Calu3 (cell line): Measurements from ENCODE around the gene DNAJC5G. TPM values are rescaled to one million over a fixed set of nuclear protein-coding genes. Genes with fewer than 3 reads are reported as not detected.
"Not testable (repeated sequence)": the region's sequence is repeated elsewhere in the genome, so short reads cannot be mapped to it uniquely, and the experiment has no call there.

Experiments used
- BruUV-seq: library from RNA; stranded (reverse); fragments of 400-500 nt; replicated peaks from 2 replicates; lab custom pipeline; 2021; lab: Mats Ljungman, UMichigan
- CTCF ChIA-PET: fragments of 300-600 bp; sonication (Branson Sonifier 250); formaldehyde crosslinking; loops from one replicate; lab custom pipeline; 2022; ENCODE audit warnings: antibody characterized with exemption; lab: Charles Lee
- DNase-seq: peaks from one replicate; pipeline ENCODE4 v3.0.0; 2022
- H3K27ac Mint-ChIP-seq: one replicate; pipeline ENCODE4 v1.8.0; 2022; ENCODE audit warnings: mixed read lengths; ENCODE audit not compliant: unreplicated experiment
- H3K27me3 Mint-ChIP-seq: one replicate; pipeline ENCODE4 v1.8.0; 2022; ENCODE audit warnings: mixed read lengths; ENCODE audit not compliant: unreplicated experiment
- H3K36me3 Mint-ChIP-seq: one replicate; pipeline ENCODE4 v1.8.0; 2022; ENCODE audit warnings: mild to moderate bottlenecking, moderate library complexity, mixed read lengths; ENCODE audit not compliant: insufficient read depth, unreplicated experiment
- H3K4me1 Mint-ChIP-seq: one replicate; pipeline ENCODE4 v1.8.0; 2022; ENCODE audit warnings: mild to moderate bottlenecking, low read depth, mixed read lengths; ENCODE audit not compliant: unreplicated experiment
- H3K4me3 Mint-ChIP-seq: one replicate; pipeline ENCODE4 v1.8.0; 2022; ENCODE audit warnings: mild to moderate bottlenecking, low read depth, moderate library complexity, mixed read lengths; ENCODE audit not compliant: unreplicated experiment
- H3K9me3 Mint-ChIP-seq: one replicate; pipeline ENCODE4 v1.8.0; 2022; ENCODE audit warnings: low read depth, mixed read lengths; ENCODE audit not compliant: unreplicated experiment
- intact Hi-C: fragments of 100-400 bp; cut with micrococcal nuclease; formaldehyde crosslinking; loops from one replicate; pipeline ENCODE4 v1.10.0; 2022; ENCODE audit not compliant: unreplicated experiment
- total RNA-seq: library from RNA; stranded (reverse); gene quantifications from 2 replicates; pipeline ENCODE4 v1.2.3, GENCODE V29; 2022
- TF ChIP-seq, protein P1 (sequence below): fragments of 200-600 bp; IDR thresholded peaks from one replicate; pipeline ENCODE4 v1.8.0; 2022; ENCODE audit warnings: antibody characterized with exemption; ENCODE audit not compliant: unreplicated experiment

Gene DNAJC5G
- total RNA-seq, 1 experiment from 2014 or later = not detected

DNA sequence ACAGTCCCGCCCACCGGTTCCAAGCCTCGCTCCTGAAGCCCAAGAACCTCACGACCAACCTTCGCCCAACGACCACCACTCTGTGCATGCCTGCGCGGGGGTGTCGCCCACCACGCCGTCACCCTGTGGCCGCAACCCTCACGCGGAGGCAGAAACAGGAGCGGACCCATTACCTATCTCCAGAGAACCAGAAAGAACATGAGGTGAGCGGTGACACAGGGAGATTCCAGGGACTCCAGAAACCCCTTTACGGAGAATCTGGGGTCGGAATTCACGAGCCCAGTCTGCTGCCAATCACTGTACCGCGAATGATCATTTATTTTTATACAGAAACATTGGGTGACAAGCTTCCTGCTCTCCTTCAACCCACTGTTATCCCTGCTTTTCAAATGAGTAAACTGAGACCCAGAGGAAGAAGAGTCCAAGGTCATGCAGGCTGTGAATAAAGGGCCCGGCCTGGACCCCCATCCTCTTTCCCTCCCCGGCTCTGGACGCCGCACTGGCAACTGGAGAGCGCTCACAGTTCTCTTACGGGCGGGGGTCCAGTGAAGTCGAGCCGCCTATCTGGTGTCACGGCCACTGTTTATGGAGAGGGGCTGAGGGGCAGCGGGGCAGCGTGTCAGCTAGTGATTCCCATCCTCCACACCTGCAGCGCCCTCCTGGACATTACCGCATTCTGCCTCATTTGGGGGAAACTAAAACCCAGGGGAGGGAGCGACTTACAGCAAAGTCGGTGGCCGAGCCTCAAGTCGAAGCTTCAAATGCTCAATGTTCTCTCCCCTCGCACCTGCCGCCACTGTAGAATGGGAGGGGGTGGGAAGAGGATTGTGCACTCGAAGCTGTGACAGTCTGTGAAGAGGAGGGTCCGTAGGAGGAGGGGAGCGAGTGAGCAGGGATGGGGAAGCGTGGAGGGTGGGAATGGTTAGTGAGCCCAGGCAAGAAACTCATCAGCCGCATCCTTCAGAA lies 11.7 kb upstream of the DNAJC5G start:
- TF ChIP-seq, protein P1, sequence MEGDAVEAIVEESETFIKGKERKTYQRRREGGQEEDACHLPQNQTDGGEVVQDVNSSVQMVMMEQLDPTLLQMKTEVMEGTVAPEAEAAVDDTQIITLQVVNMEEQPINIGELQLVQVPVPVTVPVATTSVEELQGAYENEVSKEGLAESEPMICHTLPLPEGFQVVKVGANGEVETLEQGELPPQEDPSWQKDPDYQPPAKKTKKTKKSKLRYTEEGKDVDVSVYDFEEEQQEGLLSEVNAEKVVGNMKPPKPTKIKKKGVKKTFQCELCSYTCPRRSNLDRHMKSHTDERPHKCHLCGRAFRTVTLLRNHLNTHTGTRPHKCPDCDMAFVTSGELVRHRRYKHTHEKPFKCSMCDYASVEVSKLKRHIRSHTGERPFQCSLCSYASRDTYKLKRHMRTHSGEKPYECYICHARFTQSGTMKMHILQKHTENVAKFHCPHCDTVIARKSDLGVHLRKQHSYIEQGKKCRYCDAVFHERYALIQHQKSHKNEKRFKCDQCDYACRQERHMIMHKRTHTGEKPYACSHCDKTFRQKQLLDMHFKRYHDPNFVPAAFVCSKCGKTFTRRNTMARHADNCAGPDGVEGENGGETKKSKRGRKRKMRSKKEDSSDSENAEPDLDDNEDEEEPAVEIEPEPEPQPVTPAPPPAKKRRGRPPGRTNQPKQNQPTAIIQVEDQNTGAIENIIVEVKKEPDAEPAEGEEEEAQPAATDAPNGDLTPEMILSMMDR = no peak
- Mint-ChIP-seq H3K4me3 (peak overlapping the region; percentile 67), H3K9me3 (no peaks in the 10 kb centered on the region), H3K36me3 (peaks cover 12% of the 10 kb centered on the region), H3K4me1 (peaks cover 7% of the 10 kb centered on the region), H3K27me3 (peaks cover 34% of the 10 kb centered on the region), H3K27ac (no peak overlapping the region)
- CTCF ChIA-PET = interaction anchor here (0.9 to 2.3 kb wide), 4 partner anchors 16 to 30 kb away, joined by 4 to 14 read pairs (median 9); no protein-coding TSS in a partner anchor
- DNase-seq = no peak
- intact Hi-C loops = no loop called here
- no TSS peak for BruUV-seq

DNA sequence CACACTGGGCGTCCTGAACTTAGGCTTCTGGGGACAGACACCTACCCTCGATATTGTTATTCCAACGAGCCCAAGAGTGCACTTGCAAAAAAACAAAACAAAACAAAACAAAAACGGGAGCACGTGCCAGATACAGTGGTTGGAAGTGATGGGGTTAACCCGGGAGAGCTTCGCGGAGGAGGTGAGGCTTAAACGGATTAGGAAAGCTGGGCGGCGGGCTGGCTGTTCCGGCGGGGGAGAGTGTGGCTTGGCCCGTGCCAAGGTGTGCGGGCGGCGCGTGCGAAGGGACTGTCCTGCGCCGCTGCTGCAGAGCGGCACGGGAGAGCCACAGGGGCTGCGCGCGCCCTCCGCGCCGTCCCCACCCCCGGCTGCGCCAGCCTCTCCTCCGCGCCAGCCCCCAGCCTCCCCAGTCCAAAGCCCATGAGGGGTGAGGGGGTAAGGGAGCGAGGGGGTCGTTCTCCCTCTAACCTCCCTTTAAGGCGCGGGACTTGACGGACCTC lies 10.9 kb upstream of the DNAJC5G start:
- no TSS peak for BruUV-seq
- H3K9me3 Mint-ChIP-seq = no peaks in the 10 kb centered on the region
- DNase-seq = peak; percentile 20
- intact Hi-C loops = no loop called here
- no peak overlapping the region for H3K27ac Mint-ChIP-seq
- H3K36me3 Mint-ChIP-seq = peaks cover 12% of the 10 kb centered on the region
- H3K4me3 Mint-ChIP-seq = peak overlapping the region; percentile 67
- CTCF ChIA-PET = interaction anchor here (1.1 to 2.3 kb wide), 3 partner anchors 16 to 39 kb away, joined by 3 to 14 read pairs (median 9); no protein-coding TSS in a partner anchor
- H3K27me3 Mint-ChIP-seq = peaks cover 31% of the 10 kb centered on the region
- TF ChIP-seq, protein P1 = no peak
- peaks cover 7% of the 10 kb centered on the region for H3K4me1 Mint-ChIP-seq

DNA sequence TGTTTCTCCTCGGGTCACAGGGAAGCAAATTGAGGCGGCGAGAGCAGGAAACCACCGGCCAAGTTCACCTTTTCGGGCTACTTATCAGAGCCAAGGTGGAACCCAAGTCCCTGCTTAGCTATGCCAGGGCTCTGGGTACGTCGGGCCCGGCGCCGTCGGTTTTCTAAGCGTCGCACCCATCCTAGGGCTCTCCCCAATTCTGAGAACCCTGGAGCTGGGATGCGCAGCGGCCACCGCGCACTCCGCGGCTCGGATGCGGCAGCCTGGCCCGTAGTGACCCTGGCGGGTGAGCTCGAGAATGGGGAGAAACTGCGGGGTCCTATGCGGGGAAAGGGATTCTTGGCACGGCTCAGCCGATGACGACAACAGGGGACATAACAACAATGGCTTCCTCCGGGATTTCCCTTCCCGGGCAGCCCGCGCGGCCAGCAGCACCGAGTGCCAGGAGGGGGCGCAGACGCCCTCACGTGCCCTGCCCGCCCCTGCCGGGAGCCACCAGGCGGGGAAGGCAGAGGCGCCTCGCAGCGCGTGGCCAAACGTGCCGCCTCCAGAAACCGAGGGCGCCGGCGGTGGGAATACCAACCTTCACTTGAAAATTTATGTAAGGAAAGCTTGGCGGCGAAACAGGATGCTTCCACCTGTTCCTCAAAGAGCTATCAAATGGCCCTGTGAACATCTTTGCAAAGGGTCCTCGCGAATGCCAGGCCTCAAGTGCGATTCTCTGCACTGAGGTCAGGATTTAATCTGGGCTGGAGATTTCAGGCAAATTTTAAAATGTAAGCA lies 10.3 kb upstream of the DNAJC5G start:
- TF ChIP-seq, protein P1 = peak; percentile 67
- Mint-ChIP-seq H3K4me1 (peaks cover 7% of the 10 kb centered on the region), H3K36me3 (peaks cover 12% of the 10 kb centered on the region), H3K4me3 (peak overlapping the region; percentile 67), H3K9me3 (no peaks in the 10 kb centered on the region), H3K27me3 (peaks cover 24% of the 10 kb centered on the region), H3K27ac (no peak overlapping the region)
- DNase-seq = peak; percentile 87
- CTCF ChIA-PET = interaction anchor here (0.7 to 2.3 kb wide), 5 partner anchors 15 to 156 kb away, joined by 3 to 14 read pairs (median 4); partner anchors contain the start of gene TRIM54
- intact Hi-C loops = no loop called here
- no TSS peak for BruUV-seq

DNA sequence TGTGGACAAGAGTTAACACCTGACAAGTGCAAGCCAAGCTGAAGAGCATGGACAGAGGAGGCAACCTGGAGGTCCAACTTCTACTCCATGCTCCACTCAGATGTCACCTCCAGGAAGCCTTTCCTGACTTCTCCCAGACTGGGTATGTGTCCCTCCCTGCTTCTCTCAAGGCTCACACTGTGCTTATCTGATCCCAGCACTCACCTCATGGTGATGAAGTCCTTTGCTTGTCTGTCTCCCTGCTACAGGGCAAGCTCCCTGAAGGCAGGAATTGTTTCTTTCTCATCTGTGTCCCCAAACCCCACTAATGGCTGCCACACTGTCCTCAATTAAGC lies 9.7 kb upstream of the DNAJC5G start:
- BruUV-seq = no TSS peak
- Mint-ChIP-seq H3K36me3 (peaks cover 12% of the 10 kb centered on the region), H3K27me3 (peaks cover 19% of the 10 kb centered on the region), H3K9me3 (no peaks in the 10 kb centered on the region), H3K27ac (no peak overlapping the region), H3K4me3 (no peak overlapping the region), H3K4me1 (peaks cover 7% of the 10 kb centered on the region)
- intact Hi-C loops = no loop called here
- CTCF ChIA-PET = interaction anchor here (0.7 to 2.3 kb wide), 5 partner anchors 14 to 156 kb away, joined by 3 to 14 read pairs (median 4); partner anchors contain the start of gene TRIM54
- TF ChIP-seq, protein P1 = no peak
- DNase-seq = no peak

DNA sequence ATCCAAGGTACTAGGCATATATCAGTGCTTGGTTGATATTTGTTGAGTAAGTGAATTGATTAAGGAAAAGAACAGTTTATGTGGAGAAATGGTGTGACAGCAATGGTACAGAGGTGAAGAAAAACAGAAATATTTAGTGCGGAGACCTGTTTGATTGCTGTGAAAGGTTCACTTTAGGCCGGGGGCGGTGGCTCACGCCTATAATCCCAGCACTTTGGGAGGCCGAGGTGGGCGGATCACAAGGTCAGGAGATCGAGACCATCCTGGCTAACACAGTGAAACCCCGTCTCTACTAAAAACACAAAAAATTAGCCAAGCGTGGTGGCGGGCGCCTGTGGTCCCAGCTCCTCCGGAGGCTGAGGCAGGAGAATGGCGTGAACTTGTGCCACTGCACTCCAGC lies 6.9 kb upstream of the DNAJC5G start:
- CTCF ChIA-PET = interaction anchor here (0.7 kb wide), 1 partner anchor 12 kb away, joined by 3 read pairs; no protein-coding TSS in a partner anchor
- intact Hi-C loops, H3K9me3 Mint-ChIP-seq, BruUV-seq, H3K27me3 Mint-ChIP-seq, H3K4me3 Mint-ChIP-seq, H3K27ac Mint-ChIP-seq, DNase-seq, H3K4me1 Mint-ChIP-seq, H3K36me3 Mint-ChIP-seq: not testable (repeated sequence)
